ENCODE data around the gene CMTM3.

The CMTM3 gene

GRCh38 chr16:66662445-66663194 is 58.1 kb downstream of the CMTM3 start:
- ATAC-seq (no peak), DNase-seq (no peak)

All from stimulated activated naive CD8-positive, alpha-beta T cell treated with anti-CD3 and anti-CD28 coated beads, Interleukin-15, Interleukin-2, amounts not matched to agents 100 U/mL and 50 U/mL, for 24 hours (primary cell).